ENCODE measurements around the gene CACNA1A.

Gene CACNA1A

DNA sequence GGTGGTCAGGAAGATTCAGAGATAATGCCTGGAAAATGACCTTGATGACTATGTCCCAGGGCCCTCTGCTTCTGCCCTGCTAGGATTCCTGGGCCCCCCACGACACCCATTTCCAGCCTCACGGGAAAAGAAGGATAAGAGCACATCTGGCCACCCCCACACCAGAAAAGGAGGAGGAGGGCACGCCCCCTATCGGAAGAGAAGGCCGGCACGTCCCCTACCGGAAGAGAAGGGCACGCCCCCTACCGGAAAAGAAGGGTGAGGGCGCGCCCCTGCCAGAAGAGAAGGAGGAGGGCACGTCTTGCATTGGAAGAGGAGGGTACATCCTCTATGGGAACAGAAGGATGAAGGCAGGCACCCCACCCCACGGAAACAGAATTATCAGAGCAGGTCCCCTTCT, 271.8 kb downstream of the CACNA1A start:
- Mint-ChIP-seq H3K4me3 (peak overlapping the region; percentile 2), H3K4me1 (ENCODE audit: low read depth) (peaks cover 15% of the 10 kb centered on the region), H3K27me3 (peaks cover 23% of the 10 kb centered on the region), H3K9me3 (peaks cover 9% of the 10 kb centered on the region), H3K36me3 (ENCODE audit: low read depth) (no peaks in the 10 kb centered on the region), H3K27ac (no peak overlapping the region)
- intact Hi-C loops (cut with micrococcal nuclease): no loop called here

DNA sequence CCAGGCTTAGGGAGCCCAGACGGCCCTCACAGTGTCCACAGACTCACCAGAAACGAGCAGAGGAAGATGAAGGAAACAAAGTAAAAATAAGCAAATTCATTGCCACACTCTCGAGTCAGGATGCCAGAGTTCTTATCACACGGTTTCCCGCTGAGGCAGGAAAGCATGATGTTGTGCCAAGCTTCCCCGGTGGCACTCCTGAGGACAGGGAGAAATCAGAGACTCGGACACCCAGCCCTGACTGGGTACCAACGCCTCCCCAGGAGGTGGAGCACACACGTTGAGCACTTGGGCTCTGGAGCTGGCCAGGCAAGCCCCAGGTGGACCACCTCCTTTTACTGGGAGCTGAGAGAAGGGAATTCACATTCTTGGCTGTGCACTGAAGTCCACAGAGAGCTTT, 274.6 kb downstream of the CACNA1A start:
- Mint-ChIP-seq H3K36me3 (ENCODE audit: low read depth) (no peaks in the 10 kb centered on the region), H3K27me3 (peaks cover 34% of the 10 kb centered on the region), H3K4me3 (no peak overlapping the region), H3K9me3 (peaks cover 9% of the 10 kb centered on the region), H3K4me1 (ENCODE audit: low read depth) (peaks cover 10% of the 10 kb centered on the region), H3K27ac (no peak overlapping the region)
- intact Hi-C loops (cut with micrococcal nuclease): no loop called here

DNA sequence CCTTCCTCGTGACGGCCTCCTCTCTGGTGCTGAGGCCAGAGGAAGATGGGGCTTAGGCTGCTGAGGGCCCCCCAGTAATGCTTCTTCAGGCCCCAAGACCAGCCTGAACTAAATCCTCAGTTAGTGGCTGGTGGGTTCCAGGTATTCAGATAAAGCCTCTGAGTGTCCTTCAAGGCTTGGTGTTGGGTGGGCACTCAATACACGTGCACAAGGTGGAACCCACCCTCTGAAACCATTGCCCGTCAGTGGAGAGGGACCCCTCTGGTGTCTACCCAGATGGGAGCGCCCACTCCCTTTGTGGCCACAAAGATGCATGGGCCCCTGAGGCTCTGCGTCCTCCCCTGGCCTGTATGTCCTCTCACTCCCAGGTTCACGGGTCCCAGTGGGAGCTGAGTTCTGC, 277.0 kb downstream of the CACNA1A start:
- Mint-ChIP-seq H3K4me3 (no peak overlapping the region), H3K9me3 (no peaks in the 10 kb centered on the region), H3K27ac (no peak overlapping the region), H3K4me1 (ENCODE audit: low read depth) (peaks cover under 1% of the 10 kb centered on the region), H3K36me3 (ENCODE audit: low read depth) (no peaks in the 10 kb centered on the region), H3K27me3 (peaks cover 40% of the 10 kb centered on the region)
- intact Hi-C loops (cut with micrococcal nuclease): no loop called here

GRCh38 chr19:13228561-13228960, 277.7 kb downstream of the CACNA1A start:
- Mint-ChIP-seq H3K27me3 (peaks cover 41% of the 10 kb centered on the region), H3K9me3 (no peaks in the 10 kb centered on the region), H3K36me3 (ENCODE audit: low read depth) (no peaks in the 10 kb centered on the region), H3K4me1 (ENCODE audit: low read depth) (no peaks in the 10 kb centered on the region), H3K27ac (no peak overlapping the region), H3K4me3 (no peak overlapping the region)
- intact Hi-C loops (cut with micrococcal nuclease): no loop called here

GRCh38 chr19:13226983-13227382, 279.3 kb downstream of the CACNA1A start:
- H3K4me1 Mint-ChIP-seq (ENCODE audit: low read depth): no peaks in the 10 kb centered on the region
- peaks cover 42% of the 10 kb centered on the region for H3K27me3 Mint-ChIP-seq
- H3K9me3 Mint-ChIP-seq: no peaks in the 10 kb centered on the region
- no peak overlapping the region for H3K4me3 Mint-ChIP-seq
- no peaks in the 10 kb centered on the region for H3K36me3 Mint-ChIP-seq (ENCODE audit: low read depth)
- intact Hi-C loops (cut with micrococcal nuclease): no loop called here
- H3K27ac Mint-ChIP-seq: no peak overlapping the region

GRCh38 chr19:13225973-13226865, 280.1 kb downstream of the CACNA1A start:
- H3K4me1 Mint-ChIP-seq (ENCODE audit: low read depth): no peaks in the 10 kb centered on the region
- peaks cover 36% of the 10 kb centered on the region for H3K27me3 Mint-ChIP-seq
- H3K27ac Mint-ChIP-seq: no peak overlapping the region
- intact Hi-C loops (cut with micrococcal nuclease): no loop called here
- H3K4me3 Mint-ChIP-seq: no peak overlapping the region
- H3K9me3 Mint-ChIP-seq: no peaks in the 10 kb centered on the region
- no peaks in the 10 kb centered on the region for H3K36me3 Mint-ChIP-seq (ENCODE audit: low read depth)

DNA sequence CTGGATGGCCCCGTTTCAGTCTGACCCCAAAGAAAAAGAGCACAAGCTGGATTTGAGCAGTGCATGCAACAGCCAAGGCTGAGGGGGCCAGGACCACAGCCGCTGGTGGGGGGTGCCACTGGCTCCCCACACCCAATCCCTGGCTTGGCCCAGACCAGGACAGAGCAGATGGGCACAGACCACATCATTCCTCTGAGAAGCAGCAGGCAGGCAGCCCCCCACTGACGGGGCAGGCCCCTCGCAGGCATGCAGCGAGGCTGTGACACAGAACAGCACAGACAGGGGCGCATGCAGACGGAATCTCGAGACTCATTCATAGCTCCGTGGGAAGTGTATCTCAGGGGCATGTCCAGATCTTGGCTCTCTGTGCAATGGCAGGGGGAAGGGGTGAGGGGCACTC, 281.2 kb downstream of the CACNA1A start:
- no peaks in the 10 kb centered on the region for H3K36me3 Mint-ChIP-seq (ENCODE audit: low read depth)
- peaks cover 28% of the 10 kb centered on the region for H3K27me3 Mint-ChIP-seq
- intact Hi-C loops (cut with micrococcal nuclease): no loop called here
- no peaks in the 10 kb centered on the region for H3K9me3 Mint-ChIP-seq
- H3K4me1 Mint-ChIP-seq (ENCODE audit: low read depth): peaks cover 5% of the 10 kb centered on the region
- no peak overlapping the region for H3K4me3 Mint-ChIP-seq
- no peak overlapping the region for H3K27ac Mint-ChIP-seq

GRCh38 chr19:13220847-13221246, 285.4 kb downstream of the CACNA1A start:
- H3K36me3 Mint-ChIP-seq (ENCODE audit: low read depth): no peaks in the 10 kb centered on the region
- H3K27me3 Mint-ChIP-seq: peaks cover 13% of the 10 kb centered on the region
- no peak overlapping the region for H3K27ac Mint-ChIP-seq
- intact Hi-C loops (cut with micrococcal nuclease): no loop called here
- H3K4me1 Mint-ChIP-seq (ENCODE audit: low read depth): peaks cover 5% of the 10 kb centered on the region
- no peak overlapping the region for H3K4me3 Mint-ChIP-seq
- H3K9me3 Mint-ChIP-seq: no peaks in the 10 kb centered on the region

- H3K4me1 Mint-ChIP-seq (ENCODE audit: low read depth): peaks cover 12% of the 10 kb centered on the region
- H3K27ac Mint-ChIP-seq: no peak overlapping the region
- H3K9me3 Mint-ChIP-seq: no peaks in the 10 kb centered on the region
- H3K36me3 Mint-ChIP-seq (ENCODE audit: low read depth): no peaks in the 10 kb centered on the region
- peaks cover 20% of the 10 kb centered on the region for H3K27me3 Mint-ChIP-seq
- intact Hi-C loops (cut with micrococcal nuclease): no loop called here
- no peak overlapping the region for H3K4me3 Mint-ChIP-seq
Measured at GRCh38 chr19:13215572-13216380, 290.5 kb downstream of the CACNA1A start.

DNA sequence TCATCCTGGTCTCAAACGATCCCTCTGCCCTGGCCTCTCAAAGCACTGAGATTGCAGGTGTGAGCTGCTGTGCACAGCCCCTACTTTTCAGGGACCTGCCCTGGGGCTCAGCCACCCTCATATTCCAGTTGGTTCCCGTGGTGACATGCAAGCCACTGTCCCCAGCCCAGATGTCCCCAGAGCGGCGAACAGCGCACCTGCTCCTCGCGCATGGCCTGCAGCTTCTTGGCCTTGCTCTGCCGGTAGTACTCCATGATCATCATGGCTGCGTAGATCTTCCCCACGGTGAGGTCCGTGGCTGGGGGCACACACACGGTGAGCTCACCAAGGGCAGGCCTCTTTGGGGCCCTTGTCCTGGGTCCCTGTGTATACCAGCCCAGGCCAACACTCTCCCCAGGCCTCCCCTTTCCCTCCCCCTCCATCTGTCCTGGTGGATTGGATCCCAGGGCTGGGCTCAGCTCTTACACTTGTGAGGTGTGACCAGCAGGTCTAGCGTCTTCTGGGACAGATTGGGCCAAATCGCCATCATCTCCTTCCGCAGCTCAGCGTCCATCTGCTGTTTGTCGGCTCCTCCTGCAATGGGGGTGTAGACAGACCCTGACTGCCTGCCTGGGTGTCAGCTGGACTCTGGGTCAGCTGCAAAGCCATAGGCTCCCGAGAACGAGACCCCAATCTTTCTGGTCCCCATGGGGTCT, 292.1 kb downstream of the CACNA1A start:
- Mint-ChIP-seq H3K4me3 (no peak overlapping the region), H3K27me3 (peaks cover 29% of the 10 kb centered on the region), H3K36me3 (ENCODE audit: low read depth) (no peaks in the 10 kb centered on the region), H3K4me1 (ENCODE audit: low read depth) (peaks cover 20% of the 10 kb centered on the region), H3K27ac (no peak overlapping the region), H3K9me3 (no peaks in the 10 kb centered on the region)
- intact Hi-C loops (cut with micrococcal nuclease): no loop called here

DNA sequence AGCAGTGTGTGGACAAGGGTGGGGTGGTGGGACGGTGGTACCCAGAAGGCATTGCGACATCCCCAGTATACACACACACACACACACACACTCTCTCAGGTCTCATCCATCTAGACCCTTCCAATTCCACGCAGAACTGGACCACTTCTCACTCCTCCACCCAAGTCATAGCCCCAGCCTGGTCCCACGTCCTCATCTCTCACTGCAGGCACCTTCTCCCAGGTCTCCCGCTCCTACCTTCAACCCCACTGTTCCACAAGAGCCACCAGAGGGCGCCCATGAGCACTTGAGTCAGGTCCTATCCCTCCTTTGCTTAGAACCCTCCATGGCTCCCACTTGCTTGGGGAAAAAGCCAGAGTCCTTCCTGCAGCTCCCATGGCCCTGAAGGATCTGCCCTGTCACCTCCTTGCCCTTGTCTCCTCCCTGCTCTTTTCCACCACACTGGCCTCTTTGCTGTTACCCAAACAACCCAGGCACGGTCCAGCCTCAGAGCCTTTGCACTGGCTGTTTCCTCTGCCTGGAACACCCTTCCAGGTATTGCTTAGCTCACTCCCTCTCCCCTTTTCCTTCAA, 293.4 kb downstream of the CACNA1A start:
- Mint-ChIP-seq H3K27me3 (peaks cover 28% of the 10 kb centered on the region), H3K4me3 (no peak overlapping the region), H3K36me3 (ENCODE audit: low read depth) (no peaks in the 10 kb centered on the region), H3K27ac (no peak overlapping the region), H3K4me1 (ENCODE audit: low read depth) (peaks cover 27% of the 10 kb centered on the region), H3K9me3 (no peaks in the 10 kb centered on the region)
- intact Hi-C loops (cut with micrococcal nuclease): no loop called here

- Mint-ChIP-seq H3K4me3 (no peak overlapping the region), H3K36me3 (ENCODE audit: low read depth) (no peaks in the 10 kb centered on the region), H3K27me3 (peaks cover 28% of the 10 kb centered on the region), H3K4me1 (ENCODE audit: low read depth) (peaks cover 30% of the 10 kb centered on the region), H3K9me3 (no peaks in the 10 kb centered on the region), H3K27ac (no peak overlapping the region)
- intact Hi-C loops (cut with micrococcal nuclease): no loop called here
Measured at GRCh38 chr19:13211426-13212308, 294.6 kb downstream of the CACNA1A start.

GRCh38 chr19:13210941-13211340, 295.3 kb downstream of the CACNA1A start:
- intact Hi-C loops (cut with micrococcal nuclease): no loop called here
- no peaks in the 10 kb centered on the region for H3K36me3 Mint-ChIP-seq (ENCODE audit: low read depth)
- no peak overlapping the region for H3K27ac Mint-ChIP-seq
- H3K4me1 Mint-ChIP-seq (ENCODE audit: low read depth): peaks cover 30% of the 10 kb centered on the region
- no peaks in the 10 kb centered on the region for H3K9me3 Mint-ChIP-seq
- H3K4me3 Mint-ChIP-seq: no peak overlapping the region
- peaks cover 26% of the 10 kb centered on the region for H3K27me3 Mint-ChIP-seq

Measured in dendritic cell treated with granulocyte-macrophage colony-stimulating factor and Interleukin-4, amounts not matched to agents 40 ng/mL and 50 ng/mL, for 4 days (primary cell).